BJ (cell line): ENCODE data around the gene DCLK1. TPM values are rescaled to one million over a fixed set of nuclear protein-coding genes. Genes with fewer than 3 reads are reported as not detected.

Experiments used
- CTCF ChIA-PET: fragments of 350-600 bp; formaldehyde crosslinking; extraction: SDS; loops from one replicate; lab custom pipeline; 2021; ENCODE audit warnings: antibody characterized with exemption, inconsistent platforms; lab: Yijun Ruan, JAX
- POLR2A ChIA-PET: fragments of 300-600 bp; sonication (Branson Sonifier 250); formaldehyde crosslinking; extraction: SDS; loops from one replicate; lab custom pipeline; 2021; ENCODE audit warnings: antibody characterized with exemption; lab: Charles Lee
- DNase-seq: peaks from one replicate; pipeline ENCODE4 v3.0.0-alpha.2; 2011; ENCODE audit warnings: low read depth
- H3K27me3 ChIP-seq: 2 replicates; pipeline ENCODE4 v1.6.0; 2011; ENCODE audit warnings: low read length; ENCODE audit not compliant: control insufficient read depth, insufficient read depth
- H3K36me3 ChIP-seq: 2 replicates; pipeline ENCODE4 v1.5.1; 2011; ENCODE audit warnings: low read length; ENCODE audit not compliant: control insufficient read depth, insufficient read depth
- H3K4me3 ChIP-seq: 2 replicates; pipeline ENCODE4 v1.5.1; 2011; ENCODE audit warnings: low read depth, mild to moderate bottlenecking, control low read depth, low read length
- polyA plus RNA-seq: library from polyadenylated mRNA; depleted of rRNA; stranded (reverse); fragments of >200 nt; gene quantifications from 2 replicates; pipeline ENCODE4 v1.2.3, GENCODE V29; 2011
- TF ChIP-seq, protein P1 (sequence below): IDR thresholded peaks from 2 replicates; pipeline ENCODE4 v1.5.1; 2011; ENCODE audit warnings: low read depth, mild to moderate bottlenecking, control low read depth, inconsistent platforms, low read length, moderate library complexity; ENCODE audit not compliant: insufficient read depth

The DCLK1 gene
- polyA plus RNA-seq, 1 experiment, result 1.1 TPM

DNA sequence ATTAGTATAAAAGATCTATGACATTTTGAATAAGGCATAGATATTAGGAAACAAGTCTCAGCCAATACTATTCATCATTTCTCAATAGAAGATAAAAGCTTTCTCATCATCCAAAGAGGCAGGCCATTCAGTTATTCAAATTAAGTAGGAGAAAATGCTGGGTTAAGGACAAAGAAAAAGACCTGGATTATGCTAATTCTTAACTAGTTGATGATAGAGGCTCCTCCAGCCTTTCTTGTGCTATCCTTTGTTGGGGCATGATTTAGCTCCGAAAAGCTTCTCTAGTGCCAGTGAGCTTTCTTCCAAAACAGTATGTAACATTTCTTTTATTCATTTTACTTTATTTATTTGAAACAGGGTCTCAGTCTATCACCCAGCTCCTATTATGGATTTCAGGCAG is 223.0 kb downstream of the DCLK1 start:
- TF ChIP-seq, protein P1, sequence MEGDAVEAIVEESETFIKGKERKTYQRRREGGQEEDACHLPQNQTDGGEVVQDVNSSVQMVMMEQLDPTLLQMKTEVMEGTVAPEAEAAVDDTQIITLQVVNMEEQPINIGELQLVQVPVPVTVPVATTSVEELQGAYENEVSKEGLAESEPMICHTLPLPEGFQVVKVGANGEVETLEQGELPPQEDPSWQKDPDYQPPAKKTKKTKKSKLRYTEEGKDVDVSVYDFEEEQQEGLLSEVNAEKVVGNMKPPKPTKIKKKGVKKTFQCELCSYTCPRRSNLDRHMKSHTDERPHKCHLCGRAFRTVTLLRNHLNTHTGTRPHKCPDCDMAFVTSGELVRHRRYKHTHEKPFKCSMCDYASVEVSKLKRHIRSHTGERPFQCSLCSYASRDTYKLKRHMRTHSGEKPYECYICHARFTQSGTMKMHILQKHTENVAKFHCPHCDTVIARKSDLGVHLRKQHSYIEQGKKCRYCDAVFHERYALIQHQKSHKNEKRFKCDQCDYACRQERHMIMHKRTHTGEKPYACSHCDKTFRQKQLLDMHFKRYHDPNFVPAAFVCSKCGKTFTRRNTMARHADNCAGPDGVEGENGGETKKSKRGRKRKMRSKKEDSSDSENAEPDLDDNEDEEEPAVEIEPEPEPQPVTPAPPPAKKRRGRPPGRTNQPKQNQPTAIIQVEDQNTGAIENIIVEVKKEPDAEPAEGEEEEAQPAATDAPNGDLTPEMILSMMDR, result no peak
- no peak overlapping the region for H3K4me3 ChIP-seq
- no peaks in the 10 kb centered on the region for H3K36me3 ChIP-seq
- ChIA-PET POLR2A (no interaction called here), CTCF (interaction anchor here (0.6 to 1.1 kb wide), 2 partner anchors 21 to 39 kb away, joined by 3 read pairs; no protein-coding TSS in a partner anchor)
- DNase-seq, result no peak
- H3K27me3 ChIP-seq, result no peaks in the 10 kb centered on the region

DNA sequence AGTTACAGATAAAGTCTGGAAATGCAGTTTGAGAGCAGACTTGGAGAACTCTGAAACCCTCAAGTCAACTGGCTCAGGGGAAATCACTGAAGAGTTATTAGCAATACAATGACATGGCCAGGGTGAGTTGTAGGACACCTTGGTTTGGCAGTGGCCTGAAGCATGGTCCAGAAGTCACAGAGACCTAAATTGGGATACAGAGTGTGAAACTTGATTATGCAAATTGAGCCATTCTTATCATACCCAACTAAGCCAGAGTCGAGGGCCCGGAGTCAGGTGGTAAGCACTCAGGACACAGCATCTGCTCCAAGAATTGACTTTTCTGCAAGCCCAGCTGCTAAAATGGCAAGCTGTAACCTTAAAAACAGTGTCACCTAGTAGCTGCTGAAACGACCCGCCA is 224.5 kb downstream of the DCLK1 start:
- H3K36me3 ChIP-seq, result no peaks in the 10 kb centered on the region
- no peaks in the 10 kb centered on the region for H3K27me3 ChIP-seq
- ChIA-PET POLR2A (no interaction called here), CTCF (no interaction called here)
- H3K4me3 ChIP-seq, result no peak overlapping the region
- no peak for DNase-seq
- TF ChIP-seq, protein P1, result no peak

DNA sequence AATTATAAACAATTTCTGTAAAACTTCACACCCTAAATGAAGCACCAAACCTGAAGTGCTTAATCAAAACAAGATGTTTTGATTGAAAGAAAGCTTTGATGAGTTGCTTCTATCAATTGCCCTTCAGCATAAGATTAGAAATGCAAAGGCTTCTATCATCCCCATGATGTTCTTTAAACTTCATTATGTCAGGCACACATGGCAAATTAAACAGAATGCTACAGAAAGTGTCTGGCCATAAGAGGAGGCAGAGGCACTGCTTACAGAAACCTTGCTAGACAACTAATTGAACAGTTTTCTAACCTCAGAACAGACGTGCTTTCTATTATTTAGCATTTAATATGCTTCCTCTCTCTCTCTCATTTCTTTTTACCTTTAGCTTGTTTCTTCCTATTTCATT is 228.1 kb downstream of the DCLK1 start:
- H3K27me3 ChIP-seq, result no peaks in the 10 kb centered on the region
- DNase-seq, result no peak
- no peaks in the 10 kb centered on the region for H3K36me3 ChIP-seq
- H3K4me3 ChIP-seq, result no peak overlapping the region
- POLR2A ChIA-PET, result no interaction called here
- CTCF ChIA-PET, result interaction anchor here (2.1 kb wide), 1 partner anchor 12 kb away, joined by 6 read pairs; no protein-coding TSS in a partner anchor
- TF ChIP-seq, protein P1, result no peak

DNA sequence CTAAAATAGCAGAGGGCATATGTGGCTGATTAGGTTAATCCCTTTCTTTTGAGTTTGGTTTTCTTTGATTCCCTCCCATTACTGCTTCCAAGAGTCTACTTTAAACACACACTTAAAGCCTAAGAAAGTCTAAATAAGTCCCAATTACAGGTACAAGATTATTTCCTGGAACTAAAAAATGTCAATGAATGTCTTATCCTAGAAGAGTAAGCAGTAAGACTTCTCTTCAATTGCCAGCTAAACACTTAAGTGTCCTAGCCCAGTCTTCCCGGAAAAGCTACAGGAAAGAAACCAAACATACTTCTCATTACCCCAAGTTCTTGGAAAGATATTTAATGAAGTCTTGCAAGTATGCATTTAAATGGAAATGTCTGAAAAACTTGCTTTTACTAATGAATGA is 233.1 kb downstream of the DCLK1 start:
- ChIA-PET POLR2A (no interaction called here), CTCF (no interaction called here)
- Histone ChIP-seq H3K27me3 (no peaks in the 10 kb centered on the region), H3K36me3 (no peaks in the 10 kb centered on the region), H3K4me3 (no peak overlapping the region)
- DNase-seq, result no peak
- TF ChIP-seq, protein P1, result no peak

DNA sequence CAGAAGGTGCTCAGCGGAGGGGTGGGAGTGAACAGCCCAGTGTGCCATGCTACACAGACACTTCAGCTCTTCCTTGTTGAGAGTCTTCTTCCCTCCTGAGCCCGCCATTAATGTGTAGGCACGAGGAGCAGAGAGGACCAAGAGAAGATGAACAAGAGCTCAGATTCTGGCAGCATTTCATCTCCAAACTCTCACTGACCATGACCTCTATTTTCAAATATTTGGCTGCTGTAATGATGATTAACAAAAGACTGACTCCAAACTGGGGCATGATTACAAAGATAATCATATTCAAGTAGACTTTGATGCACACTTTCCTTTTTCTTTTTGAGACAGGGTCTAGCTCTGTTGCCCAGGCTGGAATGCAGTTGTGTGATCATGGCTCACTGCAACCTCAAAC is 236.5 kb downstream of the DCLK1 start:
- TF ChIP-seq, protein P1, result no peak
- Histone ChIP-seq H3K4me3 (no peak overlapping the region), H3K36me3 (no peaks in the 10 kb centered on the region), H3K27me3 (no peaks in the 10 kb centered on the region)
- no peak for DNase-seq
- ChIA-PET POLR2A (no interaction called here), CTCF (no interaction called here)
